GM18511 (cell line): ENCODE measurements around the gene ZNF500.

Experiments used
- ATAC-seq: cut with Tn5 transposase; IDR thresholded peaks from one replicate; pipeline ENCODE4 v1.9.1; 2021; ENCODE audit warnings: mild to moderate bottlenecking, moderate library complexity; ENCODE audit not compliant: unreplicated experiment

The ZNF500 gene

GRCh38 chr16:4713663-4714501 is 53.1 kb downstream of the ZNF500 start:
- no peak for ATAC-seq

- ATAC-seq: no peak
Observed at GRCh38 chr16:4709481-4709880, 57.5 kb downstream of the ZNF500 start.

- ATAC-seq: no peak
Observed at GRCh38 chr16:4706871-4707270, 60.1 kb downstream of the ZNF500 start.

- no peak for ATAC-seq
Observed at GRCh38 chr16:4704913-4705312, 62.0 kb downstream of the ZNF500 start.

GRCh38 chr16:4704491-4704890 is 62.5 kb downstream of the ZNF500 start:
- no peak for ATAC-seq

- ATAC-seq: no peak
Observed at GRCh38 chr16:4703906-4704305, 63.1 kb downstream of the ZNF500 start.

- ATAC-seq: no peak
Observed at GRCh38 chr16:4702466-4702808, 64.5 kb downstream of the ZNF500 start.

GRCh38 chr16:4701791-4702465 is 65.0 kb downstream of the ZNF500 start:
- no peak for ATAC-seq

- no peak for ATAC-seq
Observed at GRCh38 chr16:4700997-4701743, 65.8 kb downstream of the ZNF500 start.

GRCh38 chr16:4700380-4700996 is 66.5 kb downstream of the ZNF500 start:
- ATAC-seq: no peak

- no peak for ATAC-seq
Observed at GRCh38 chr16:4699046-4699556, 67.9 kb downstream of the ZNF500 start.

GRCh38 chr16:4698321-4699045 is 68.5 kb downstream of the ZNF500 start:
- ATAC-seq: no peak
